Measurements from ENCODE around the gene AKAP4. TPM values are rescaled to one million over a fixed set of nuclear protein-coding genes. Genes with fewer than 3 reads are reported as not detected.

Gene AKAP4
- total RNA-seq, 2 experiments from 2014 or later, result not detected

DNA sequence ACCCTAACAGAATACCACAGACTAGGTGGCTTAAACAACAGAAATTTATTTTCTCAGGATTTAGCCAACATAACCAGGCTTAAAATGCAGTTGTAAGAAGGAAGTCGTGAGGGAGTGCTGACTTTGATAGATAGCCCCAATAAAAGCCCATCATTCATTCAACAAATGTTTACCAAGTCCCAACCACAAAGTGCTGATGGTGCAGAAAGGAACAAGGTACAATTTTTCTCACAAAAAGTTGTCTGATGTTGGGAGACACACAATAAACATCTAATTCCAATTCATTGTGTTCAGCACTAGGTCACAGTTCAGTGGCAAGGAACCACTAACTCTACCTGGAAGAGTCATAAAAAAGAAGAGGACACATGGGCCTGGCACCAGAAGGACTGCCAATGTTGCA, 42.2 kb downstream of the AKAP4 start:
- intact Hi-C loops (cut with micrococcal nuclease; ENCODE audit: unreplicated experiment), result no loop called here
- H4K20me1 ChIP-seq (ENCODE audit: insufficient read depth, low read length), result no peaks in the 10 kb centered on the region
- ChIA-PET CTCF (ENCODE audit: unreplicated experiment) (no interaction called here), POLR2A (no interaction called here)
- H3K27ac ChIP-seq (ENCODE audit: low read depth, low read length, poor library complexity, severe bottlenecking), result no peak overlapping the region
- no TSS peak for BruUV-seq (replicated peaks)
- TF ChIP-seq EZH2phosphoT487 (IDR thresholded peaks at IDR 0.05; ENCODE audit: borderline replicate concordance, low read depth, low read length), result no peak
- TF ChIP-seq, protein P1, sequence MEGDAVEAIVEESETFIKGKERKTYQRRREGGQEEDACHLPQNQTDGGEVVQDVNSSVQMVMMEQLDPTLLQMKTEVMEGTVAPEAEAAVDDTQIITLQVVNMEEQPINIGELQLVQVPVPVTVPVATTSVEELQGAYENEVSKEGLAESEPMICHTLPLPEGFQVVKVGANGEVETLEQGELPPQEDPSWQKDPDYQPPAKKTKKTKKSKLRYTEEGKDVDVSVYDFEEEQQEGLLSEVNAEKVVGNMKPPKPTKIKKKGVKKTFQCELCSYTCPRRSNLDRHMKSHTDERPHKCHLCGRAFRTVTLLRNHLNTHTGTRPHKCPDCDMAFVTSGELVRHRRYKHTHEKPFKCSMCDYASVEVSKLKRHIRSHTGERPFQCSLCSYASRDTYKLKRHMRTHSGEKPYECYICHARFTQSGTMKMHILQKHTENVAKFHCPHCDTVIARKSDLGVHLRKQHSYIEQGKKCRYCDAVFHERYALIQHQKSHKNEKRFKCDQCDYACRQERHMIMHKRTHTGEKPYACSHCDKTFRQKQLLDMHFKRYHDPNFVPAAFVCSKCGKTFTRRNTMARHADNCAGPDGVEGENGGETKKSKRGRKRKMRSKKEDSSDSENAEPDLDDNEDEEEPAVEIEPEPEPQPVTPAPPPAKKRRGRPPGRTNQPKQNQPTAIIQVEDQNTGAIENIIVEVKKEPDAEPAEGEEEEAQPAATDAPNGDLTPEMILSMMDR (conservative IDR thresholded peaks at IDR 0.05; ENCODE audit: low read length), result no peak
- no peak overlapping the region for H2AFZ ChIP-seq (ENCODE audit: low read length)
- no peaks in the 10 kb centered on the region for H3K4me1 ChIP-seq (ENCODE audit: insufficient read depth, low read length, poor library complexity, severe bottlenecking)
- no peak overlapping the region for H3K4me3 ChIP-seq (ENCODE audit: low read depth, low read length, poor library complexity, severe bottlenecking)
- H3K9me2 ChIP-seq (ENCODE audit: insufficient read depth, low read length), result no peaks in the 10 kb centered on the region
- H3K36me3 ChIP-seq (ENCODE audit: insufficient read depth, low read length), result no peaks in the 10 kb centered on the region
- no peaks in the 10 kb centered on the region for H3K9me3 ChIP-seq (ENCODE audit: low read length)
- no peak overlapping the region for H3K4me2 ChIP-seq (ENCODE audit: low read length)
- no peaks in the 10 kb centered on the region for H3K79me2 ChIP-seq (ENCODE audit: insufficient read depth, low read depth, low read length)
- no peak for DNase-seq (ENCODE audit: low spot score)

DNA sequence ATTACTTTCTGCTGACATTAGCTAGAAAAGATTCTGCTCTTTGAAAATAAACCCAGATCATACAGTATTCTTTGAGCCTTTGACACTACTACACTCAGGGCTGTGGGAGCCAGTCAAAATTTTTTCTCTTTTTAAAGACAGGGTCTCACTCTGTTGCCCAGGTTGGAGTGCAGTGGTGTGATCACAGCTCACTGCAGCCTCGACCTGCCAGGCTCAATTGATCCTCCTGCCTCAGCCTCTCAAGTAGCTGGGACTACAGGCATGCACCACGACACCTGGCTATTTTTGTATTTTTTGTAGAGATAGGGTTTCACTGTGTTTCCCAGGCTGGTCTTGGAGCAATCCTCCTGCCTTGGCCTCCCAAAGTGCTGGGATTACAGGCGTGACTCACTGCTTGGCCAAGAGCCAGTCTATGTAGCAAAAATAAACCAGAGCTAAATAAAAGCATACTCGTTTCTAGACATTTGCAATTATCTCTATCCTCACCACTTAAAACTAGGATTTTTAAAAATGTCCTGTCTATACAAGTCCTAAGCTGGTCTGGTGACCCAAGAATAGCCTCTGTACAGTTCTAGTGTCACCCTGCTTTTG, 43.2 kb downstream of the AKAP4 start:
- Histone ChIP-seq H3K36me3 (ENCODE audit: insufficient read depth, low read length) (no peaks in the 10 kb centered on the region), H3K9me2 (ENCODE audit: insufficient read depth, low read length) (no peaks in the 10 kb centered on the region), H3K79me2 (ENCODE audit: insufficient read depth, low read depth, low read length) (no peaks in the 10 kb centered on the region), H3K4me1 (ENCODE audit: insufficient read depth, low read length, poor library complexity, severe bottlenecking) (no peaks in the 10 kb centered on the region), H4K20me1 (ENCODE audit: insufficient read depth, low read length) (no peaks in the 10 kb centered on the region), H2AFZ (ENCODE audit: low read length) (no peak overlapping the region), H3K9me3 (ENCODE audit: low read length) (no peaks in the 10 kb centered on the region), H3K4me3 (ENCODE audit: low read depth, low read length, poor library complexity, severe bottlenecking) (no peak overlapping the region), H3K4me2 (ENCODE audit: low read length) (no peak overlapping the region), H3K27ac (ENCODE audit: low read depth, low read length, poor library complexity, severe bottlenecking) (no peak overlapping the region)
- BruUV-seq (replicated peaks), result no TSS peak
- no peak for DNase-seq (ENCODE audit: low spot score)
- intact Hi-C loops (cut with micrococcal nuclease; ENCODE audit: unreplicated experiment), result no loop called here
- ChIA-PET CTCF (ENCODE audit: unreplicated experiment) (no interaction called here), POLR2A (no interaction called here)
- TF ChIP-seq, protein P1 (conservative IDR thresholded peaks at IDR 0.05; ENCODE audit: low read length), result no peak
- no peak for TF ChIP-seq EZH2phosphoT487 (IDR thresholded peaks at IDR 0.05; ENCODE audit: borderline replicate concordance, low read depth, low read length)

DNA sequence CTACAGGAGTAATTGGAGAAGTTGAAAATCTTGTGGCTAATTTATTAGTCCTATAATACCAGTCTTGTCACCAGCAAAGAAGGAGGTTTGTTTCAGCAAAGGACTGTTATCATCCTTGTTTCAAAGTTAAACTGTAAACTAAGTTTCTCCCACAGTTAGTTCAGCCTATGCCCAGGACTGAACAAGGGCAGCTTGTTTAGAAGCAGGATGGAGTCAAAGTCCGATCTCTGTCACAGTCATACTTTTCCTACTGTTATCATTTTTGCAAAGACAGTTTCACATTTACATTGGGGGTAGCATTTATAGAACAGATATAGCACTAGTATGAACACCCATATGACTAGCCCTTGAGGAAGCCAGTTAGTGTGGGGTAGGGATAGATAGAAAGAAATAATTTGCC, 46.4 kb downstream of the AKAP4 start:
- BruUV-seq (replicated peaks), result no TSS peak
- Histone ChIP-seq H3K4me3 (ENCODE audit: low read depth, low read length, poor library complexity, severe bottlenecking) (no peak overlapping the region), H3K27ac (ENCODE audit: low read depth, low read length, poor library complexity, severe bottlenecking) (no peak overlapping the region), H3K9me3 (ENCODE audit: low read length) (no peaks in the 10 kb centered on the region), H3K4me2 (ENCODE audit: low read length) (no peak overlapping the region), H3K79me2 (ENCODE audit: insufficient read depth, low read depth, low read length) (no peaks in the 10 kb centered on the region), H3K36me3 (ENCODE audit: insufficient read depth, low read length) (no peaks in the 10 kb centered on the region), H2AFZ (ENCODE audit: low read length) (no peak overlapping the region), H3K4me1 (ENCODE audit: insufficient read depth, low read length, poor library complexity, severe bottlenecking) (no peaks in the 10 kb centered on the region), H3K9me2 (ENCODE audit: insufficient read depth, low read length) (no peaks in the 10 kb centered on the region), H4K20me1 (ENCODE audit: insufficient read depth, low read length) (no peaks in the 10 kb centered on the region)
- ChIA-PET CTCF (ENCODE audit: unreplicated experiment) (no interaction called here), POLR2A (no interaction called here)
- no peak for DNase-seq (ENCODE audit: low spot score)
- TF ChIP-seq, protein P1 (conservative IDR thresholded peaks at IDR 0.05; ENCODE audit: low read length), result no peak
- TF ChIP-seq EZH2phosphoT487 (IDR thresholded peaks at IDR 0.05; ENCODE audit: borderline replicate concordance, low read depth, low read length), result no peak
- intact Hi-C loops (cut with micrococcal nuclease; ENCODE audit: unreplicated experiment), result no loop called here

Data from OCI-LY7 (cell line).